GOT3 (cell line): ENCODE data around the gene PCNA.

Source experiments
- DNase-seq: peaks from one replicate; lab custom pipeline; 2025; ENCODE audit warnings: mixed read lengths; lab: John Stamatoyannopoulos, UW

PCNA gene

GRCh38 chr20:5065166-5065878, 54.4 kb downstream of the PCNA start:
- DNase-seq, result no peak
